HepG2 (cell line): Measurements from ENCODE around the gene VSIG8. TPM values are rescaled to one million over a fixed set of nuclear protein-coding genes. Genes with fewer than 3 reads are reported as not detected.

Experiments
- ATAC-seq: fragments of 200-7000 bp; cut with Tn5 transposase; 3 replicates; pipeline ENCODE4 v1.9.1; 2020; ENCODE audit warnings: mild to moderate bottlenecking, moderate library complexity
- BruUV-seq: library from RNA; stranded (reverse); fragments of 400-500 nt; replicated peaks from 2 replicates; lab custom pipeline; 2021; lab: Mats Ljungman, UMichigan
- CTCF ChIA-PET: fragments of 300-600 bp; formaldehyde crosslinking; extraction: SDS; loops from one replicate; lab custom pipeline; 2021; ENCODE audit warnings: low total read pairs, inconsistent platforms, low intra/inter-chr PET ratio; lab: Yijun Ruan, JAX
- POLR2A ChIA-PET: fragments of 350-600 bp; sonication (Branson Sonifier 250); formaldehyde crosslinking; loops from one replicate; lab custom pipeline; 2020; ENCODE audit warnings: antibody characterized with exemption, inconsistent platforms; lab: Yijun Ruan, JAX
- DNase-seq: peaks from one replicate; pipeline ENCODE4 v3.0.0-alpha.2; 2015; ENCODE audit warnings: low spot score
- FAIRE-seq: peaks from 3 replicates; lab custom pipeline; 2011; peaks lifted over from hg19 to GRCh38; lab: Jason Lieb, UNC
- H2AFZ ChIP-seq: one replicate; pipeline ENCODE4 v1.6.1; 2011; ENCODE audit warnings: low read length, inconsistent platforms
- H3K27ac ChIP-seq: fragments of 300-600 bp; 3 replicates; pipeline ENCODE4 v1.8.0; 2011; ENCODE audit warnings: mixed run types, mild to moderate bottlenecking, mixed read lengths, low read length, inconsistent platforms; ENCODE audit not compliant: insufficient read depth; ENCODE audit errors: extremely low read length
- H3K27me3 ChIP-seq, 2 experiments: fragments of 200-600 bp in 1 of 2; 2 replicates in 1 of 2; 3 replicates in 1 of 2; pipeline versions ENCODE4 v1.6.0 to v1.8.0; 2011; ENCODE audit warnings: low read length in 2 of 2, mild to moderate bottlenecking in 2 of 2, moderate library complexity in 2 of 2, inconsistent platforms in 1 of 2; ENCODE audit not compliant: insufficient read depth in 2 of 2, control insufficient read depth in 1 of 2
- H3K36me3 ChIP-seq, 2 experiments: fragments of 200-600 bp in 1 of 2; replicated peaks in 1 of 2; 2 replicates in 1 of 2; 3 replicates in 1 of 2; pipeline versions ENCODE4 v1.5.1 to v1.8.0; 2011; ENCODE audit warnings: low read length in 2 of 2, inconsistent platforms in 1 of 2; ENCODE audit not compliant: insufficient read depth in 2 of 2, control insufficient read depth in 1 of 2
- H3K4me1 ChIP-seq: 2 replicates; pipeline ENCODE4 v1.5.1; 2012; ENCODE audit warnings: low read length, inconsistent platforms; ENCODE audit not compliant: insufficient read depth
- H3K4me2 ChIP-seq: 2 replicates; pipeline ENCODE4 v1.6.0; 2011; ENCODE audit warnings: low read depth, low read length, inconsistent platforms
- H3K4me3 ChIP-seq, 3 experiments: fragments of 200-600 bp in 1 of 3; sonication (generic), shearing (Covaris generic) in 1 of 3; replicated peaks in 1 of 3; 2 replicates each; pipeline ENCODE4 v1.5.1; 2011 to 2016; ENCODE audit warnings: low read length in 3 of 3, inconsistent platforms in 2 of 3, low read depth in 2 of 3, mild to moderate bottlenecking in 2 of 3, control low read depth in 1 of 3, mixed read lengths in 1 of 3; ENCODE audit not compliant: insufficient read depth in 1 of 3
- H3K79me2 ChIP-seq: one replicate; pipeline ENCODE4 v1.6.1; 2011; ENCODE audit warnings: low read length, inconsistent platforms; ENCODE audit not compliant: insufficient read depth
- H3K9ac ChIP-seq: 2 replicates; pipeline ENCODE4 v1.6.0; 2011; ENCODE audit warnings: mild to moderate bottlenecking, low read depth, low read length, inconsistent platforms; ENCODE audit not compliant: insufficient read depth
- H3K9me3 ChIP-seq: 2 replicates; pipeline ENCODE4 v1.5.1; 2012; ENCODE audit warnings: mild to moderate bottlenecking, low read length
- H4K20me1 ChIP-seq: 2 replicates; pipeline ENCODE4 v1.6.0; 2011; ENCODE audit warnings: inconsistent platforms, mild to moderate bottlenecking, low read length, moderate library complexity; ENCODE audit not compliant: insufficient read depth
- ARNTL ChIP-seq: sonication (generic); formaldehyde crosslinking; IDR thresholded peaks from 2 replicates; pipeline ENCODE4 v1.4.0; 2020; ENCODE audit warnings: mild to moderate bottlenecking, missing genetic modification reagents
- E2F2 ChIP-seq: sonication (generic); formaldehyde crosslinking; IDR thresholded peaks from 2 replicates; pipeline ENCODE4 v1.4.0; 2020; ENCODE audit warnings: missing genetic modification reagents, borderline replicate concordance
- HOXA5 ChIP-seq: sonication (generic); formaldehyde crosslinking; IDR thresholded peaks from 2 replicates; pipeline ENCODE4 v1.4.0; 2020; ENCODE audit warnings: missing genetic modification reagents
- JUNB ChIP-seq: sonication (generic); formaldehyde crosslinking; IDR thresholded peaks from 2 replicates; pipeline ENCODE4 v1.8.0; 2022; ENCODE audit warnings: missing genetic modification reagents, mild to moderate bottlenecking, borderline replicate concordance
- NFE2L1 ChIP-seq: sonication (generic); formaldehyde crosslinking; IDR thresholded peaks from 2 replicates; pipeline ENCODE4 v1.4.0; 2020; ENCODE audit warnings: missing genetic modification reagents, mild to moderate bottlenecking, borderline replicate concordance
- NFYC ChIP-seq: IDR thresholded peaks from 2 replicates; pipeline ENCODE4 v1.6.1; 2016; ENCODE audit warnings: missing genetic modification reagents, missing compliant biosample characterization
- RARA ChIP-seq: IDR thresholded peaks from 2 replicates; pipeline ENCODE4 v1.6.1; 2016; ENCODE audit warnings: missing genetic modification reagents, missing compliant biosample characterization
- TCF12 ChIP-seq, 2 experiments: fragments of 450-650 bp in 1 of 2; sonication (generic) in 1 of 2; formaldehyde crosslinking in 1 of 2; IDR thresholded peaks; 2 replicates each; pipeline versions ENCODE4 v1.6.1 to v1.8.0; 2017 to 2022; ENCODE audit warnings: antibody characterized with exemption in 1 of 2, mild to moderate bottlenecking in 1 of 2, missing genetic modification reagents in 1 of 2, moderate library complexity in 1 of 2
- ZBTB44 ChIP-seq: sonication (generic); formaldehyde crosslinking; IDR thresholded peaks from 2 replicates; pipeline ENCODE4 v1.4.0; 2020; ENCODE audit warnings: missing genetic modification reagents
- ZNF143 ChIP-seq: sonication (generic); formaldehyde crosslinking; IDR thresholded peaks from 2 replicates; pipeline ENCODE4 v1.4.0; 2020; ENCODE audit warnings: missing genetic modification reagents
- ZNF205 ChIP-seq: IDR thresholded peaks from 2 replicates; pipeline ENCODE4 v1.6.1; 2018; ENCODE audit warnings: missing biosample characterization, missing genetic modification reagents
- ZNF256 ChIP-seq: sonication (generic); formaldehyde crosslinking; conservative IDR thresholded peaks from 2 replicates; pipeline ENCODE4 v1.4.0; 2020; ENCODE audit warnings: missing genetic modification reagents
- ZNF329 ChIP-seq: sonication (generic); formaldehyde crosslinking; IDR thresholded peaks from 2 replicates; pipeline ENCODE4 v1.9.0; 2021; ENCODE audit warnings: low read depth, mild to moderate bottlenecking, missing genetic modification reagents
- WGBS: methylation state at CpG from one replicate; pipeline ENCODE4 v1.1.6; 2017; ENCODE audit warnings: low lambda C conversion rate; 5-methylcytosine and 5-hydroxymethylcytosine counted together
- in situ Hi-C: cut with HindIII; loops from 2 replicates; pipeline ENCODE4 v1.10.0; 2017; ENCODE audit warnings: low pct_unique_long_range_greater_than_20kb; ENCODE audit not compliant: extremely low pct_ligation_motif_present
- intact Hi-C: fragments of 100-400 bp; cut with micrococcal nuclease; formaldehyde crosslinking; loops from one replicate; pipeline ENCODE4 v1.10.0; 2022; ENCODE audit not compliant: unreplicated experiment
- polyA plus RNA-seq, 8 experiments: library from polyadenylated mRNA; depleted of rRNA in 3 of 8; stranded (reverse) in 7 of 8; unstranded in 1 of 8; fragments of >200 nt; fragmentation: Illumina TruSeq in 4 of 8; extraction: Trizol in 4 of 8; gene quantifications; 2 replicates each; pipeline versions ENCODE4 v1.2.1 to v1.2.3, GENCODE V29; 2011 to 2016; ENCODE audit warnings: low read depth in 4 of 8, missing spikeins in 1 of 8, mixed read lengths in 1 of 8; ENCODE audit not compliant: insufficient read depth in 1 of 8
- total RNA-seq, 5 experiments: library from RNA; depleted of rRNA; stranded (reverse); fragments of >200 nt; fragmentation: Illumina TruSeq; extraction: Trizol; gene quantifications; 2 replicates each; pipeline ENCODE4 v1.2.3, GENCODE V29; 2016; ENCODE audit warnings: low read depth in 1 of 5
- TF ChIP-seq, protein P1 (sequence below): sonication (generic); formaldehyde crosslinking; IDR thresholded peaks from 2 replicates; pipeline ENCODE4; 2020; ENCODE audit warnings: missing genetic modification reagents, mild to moderate bottlenecking, borderline replicate concordance
- TF ChIP-seq, protein P2 (sequence below): IDR thresholded peaks from 2 replicates; pipeline ENCODE4 v1.6.1; 2016

Gene VSIG8
- total and polyA plus RNA-seq, 2 of the 13 experiments (the other 11 are each of a cell fraction or from before 2014, with no cell fraction given): not detected

DNA sequence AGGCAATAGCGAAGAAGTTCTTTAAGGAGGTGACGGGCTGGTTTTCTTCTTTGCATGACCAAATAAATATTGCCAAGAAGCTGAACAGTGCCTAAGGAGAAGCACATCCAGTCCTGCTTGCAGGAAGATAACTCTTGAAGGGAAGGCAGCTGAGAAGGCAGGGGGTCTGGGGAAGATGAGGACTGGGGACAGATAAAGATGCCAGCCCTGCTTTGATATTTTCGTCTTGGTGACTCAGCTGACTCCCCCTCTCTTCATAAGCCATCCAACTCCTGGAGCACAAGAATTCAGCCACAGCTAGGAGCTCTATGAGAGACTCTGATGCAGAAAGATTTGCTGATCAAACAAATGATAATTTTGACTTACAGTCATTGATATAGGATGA lies 34.1 kb upstream of the VSIG8 start:
- no peaks in the 10 kb centered on the region for H4K20me1 ChIP-seq
- H3K4me2 ChIP-seq: no peak overlapping the region
- ChIA-PET CTCF (no interaction called here), POLR2A (no interaction called here)
- H3K4me3 ChIP-seq: no peak overlapping the region
- H2AFZ ChIP-seq: no peak overlapping the region
- in situ Hi-C loops: no loop called here
- FAIRE-seq (no peak), ATAC-seq (no peak), DNase-seq (no peak)
- H3K9me3 ChIP-seq: no peaks in the 10 kb centered on the region
- H3K79me2 ChIP-seq: no peaks in the 10 kb centered on the region
- intact Hi-C loops: no loop called here
- H3K27me3 ChIP-seq: peaks cover 1 to 3% of the 10 kb centered on the region in 2 experiments; a peak in 3 of 5 replicates
- no peaks in the 10 kb centered on the region for H3K4me1 ChIP-seq
- no peak overlapping the region for H3K9ac ChIP-seq
- no peak overlapping the region for H3K27ac ChIP-seq
- no TSS peak for BruUV-seq
- WGBS: 46% methylated on average over 3 of the region's 3 CpGs
- H3K36me3 ChIP-seq: no peaks in the 10 kb centered on the region
- TF ChIP-seq E2F2 (CRISPR knock-in tag) (no peak), ZNF143 (CRISPR knock-in tag) (no peak), ZNF256 (CRISPR knock-in tag) (no peak), ARNTL (CRISPR knock-in tag) (no peak), ZNF329 (CRISPR knock-in tag) (no peak), ZBTB44 (CRISPR knock-in tag) (no peak), TCF12 (IDR thresholded peaks at IDR 0.05) (no peak), TCF12 (CRISPR knock-in tag; IDR thresholded peaks at IDR 0.05) (no peak), RARA (CRISPR knock-in tag) (no peak), HOXA5 (CRISPR knock-in tag) (no peak), JUNB (CRISPR knock-in tag) (no peak), NFYC (CRISPR knock-in tag) (no peak), ZNF205 (CRISPR knock-in tag) (no peak), NFE2L1 (CRISPR knock-in tag) (no peak)
- TF ChIP-seq, protein P1, sequence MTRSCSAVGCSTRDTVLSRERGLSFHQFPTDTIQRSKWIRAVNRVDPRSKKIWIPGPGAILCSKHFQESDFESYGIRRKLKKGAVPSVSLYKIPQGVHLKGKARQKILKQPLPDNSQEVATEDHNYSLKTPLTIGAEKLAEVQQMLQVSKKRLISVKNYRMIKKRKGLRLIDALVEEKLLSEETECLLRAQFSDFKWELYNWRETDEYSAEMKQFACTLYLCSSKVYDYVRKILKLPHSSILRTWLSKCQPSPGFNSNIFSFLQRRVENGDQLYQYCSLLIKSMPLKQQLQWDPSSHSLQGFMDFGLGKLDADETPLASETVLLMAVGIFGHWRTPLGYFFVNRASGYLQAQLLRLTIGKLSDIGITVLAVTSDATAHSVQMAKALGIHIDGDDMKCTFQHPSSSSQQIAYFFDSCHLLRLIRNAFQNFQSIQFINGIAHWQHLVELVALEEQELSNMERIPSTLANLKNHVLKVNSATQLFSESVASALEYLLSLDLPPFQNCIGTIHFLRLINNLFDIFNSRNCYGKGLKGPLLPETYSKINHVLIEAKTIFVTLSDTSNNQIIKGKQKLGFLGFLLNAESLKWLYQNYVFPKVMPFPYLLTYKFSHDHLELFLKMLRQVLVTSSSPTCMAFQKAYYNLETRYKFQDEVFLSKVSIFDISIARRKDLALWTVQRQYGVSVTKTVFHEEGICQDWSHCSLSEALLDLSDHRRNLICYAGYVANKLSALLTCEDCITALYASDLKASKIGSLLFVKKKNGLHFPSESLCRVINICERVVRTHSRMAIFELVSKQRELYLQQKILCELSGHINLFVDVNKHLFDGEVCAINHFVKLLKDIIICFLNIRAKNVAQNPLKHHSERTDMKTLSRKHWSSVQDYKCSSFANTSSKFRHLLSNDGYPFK: no peak
- TF ChIP-seq, protein P2, sequence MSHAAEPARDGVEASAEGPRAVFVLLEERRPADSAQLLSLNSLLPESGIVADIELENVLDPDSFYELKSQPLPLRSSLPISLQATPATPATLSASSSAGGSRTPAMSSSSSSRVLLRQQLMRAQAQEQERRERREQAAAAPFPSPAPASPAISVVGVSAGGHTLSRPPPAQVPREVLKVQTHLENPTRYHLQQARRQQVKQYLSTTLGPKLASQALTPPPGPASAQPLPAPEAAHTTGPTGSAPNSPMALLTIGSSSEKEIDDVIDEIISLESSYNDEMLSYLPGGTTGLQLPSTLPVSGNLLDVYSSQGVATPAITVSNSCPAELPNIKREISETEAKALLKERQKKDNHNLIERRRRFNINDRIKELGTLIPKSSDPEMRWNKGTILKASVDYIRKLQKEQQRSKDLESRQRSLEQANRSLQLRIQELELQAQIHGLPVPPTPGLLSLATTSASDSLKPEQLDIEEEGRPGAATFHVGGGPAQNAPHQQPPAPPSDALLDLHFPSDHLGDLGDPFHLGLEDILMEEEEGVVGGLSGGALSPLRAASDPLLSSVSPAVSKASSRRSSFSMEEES (CRISPR knock-in tag): no peak
